HTR-8/SVneo (cell line): ENCODE measurements around the gene WWTR1.

Experiments
- DNase-seq: peaks from one replicate; pipeline ENCODE4 v3.0.0; 2011; ENCODE audit warnings: low spot score, mixed read lengths; ENCODE audit not compliant: insufficient read length
- FAIRE-seq: peaks from 2 replicates; lab custom pipeline; 2011; peaks lifted over from hg19 to GRCh38; lab: Jason Lieb, UNC

Gene WWTR1

DNA sequence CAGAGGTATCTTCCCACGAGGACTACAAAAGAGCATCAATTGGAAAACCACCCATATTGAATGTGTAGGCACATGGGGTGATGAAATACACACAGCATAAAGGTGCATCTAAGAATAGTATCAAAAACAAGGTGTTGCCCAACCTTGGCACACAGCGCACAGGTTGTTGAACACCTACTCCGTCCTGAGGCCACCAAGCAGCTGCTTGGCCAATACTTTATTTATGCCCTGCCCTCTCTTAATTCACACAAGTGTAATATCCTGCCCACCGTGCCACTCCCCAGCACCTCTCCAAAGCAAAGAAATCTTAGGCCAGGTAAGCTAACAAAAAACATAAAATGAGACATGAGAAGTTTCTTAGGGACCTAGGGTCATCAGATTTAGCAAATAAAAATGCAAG is 31.2 kb downstream of the WWTR1 start:
- FAIRE-seq (no peak), DNase-seq (no peak)

DNA sequence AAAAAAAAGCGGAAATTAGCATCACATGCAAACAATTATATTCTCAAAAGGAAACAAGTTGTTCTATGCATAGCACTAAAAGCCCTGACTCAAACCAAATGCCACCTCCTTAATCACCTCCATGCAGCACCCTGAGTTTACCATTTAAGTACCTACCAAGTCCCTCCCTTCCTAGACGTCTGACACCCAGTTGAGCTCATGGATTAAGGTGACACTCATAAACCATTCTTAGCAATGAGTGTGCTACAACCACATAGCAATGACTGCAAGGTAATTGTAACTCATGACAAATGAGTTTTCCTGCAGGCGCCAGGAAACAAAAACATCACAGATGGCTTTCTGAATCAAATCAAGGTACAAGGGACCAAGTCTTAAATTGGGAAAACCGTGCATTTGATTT is 32.0 kb downstream of the WWTR1 start:
- FAIRE-seq (no peak), DNase-seq (no peak)

DNA sequence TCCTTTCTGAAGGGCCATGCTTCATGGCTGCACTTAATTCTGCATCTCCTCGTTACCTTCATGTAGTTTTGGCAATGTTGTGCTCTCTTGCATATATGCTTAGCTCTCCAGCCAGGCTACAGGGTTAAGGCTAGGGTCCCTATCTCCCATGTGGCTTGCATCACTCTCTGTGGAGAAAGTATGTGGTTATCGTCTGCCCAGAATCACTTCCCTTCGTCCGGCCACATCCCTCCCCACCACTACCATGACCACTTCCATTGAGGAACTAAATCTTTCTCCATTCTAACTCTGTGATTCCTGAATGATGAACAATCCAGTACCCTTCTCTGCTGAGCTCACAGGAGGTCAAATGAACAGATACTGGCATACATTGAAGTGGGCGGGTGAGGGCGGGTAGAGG is 34.0 kb downstream of the WWTR1 start:
- FAIRE-seq (no peak), DNase-seq (no peak)

DNA sequence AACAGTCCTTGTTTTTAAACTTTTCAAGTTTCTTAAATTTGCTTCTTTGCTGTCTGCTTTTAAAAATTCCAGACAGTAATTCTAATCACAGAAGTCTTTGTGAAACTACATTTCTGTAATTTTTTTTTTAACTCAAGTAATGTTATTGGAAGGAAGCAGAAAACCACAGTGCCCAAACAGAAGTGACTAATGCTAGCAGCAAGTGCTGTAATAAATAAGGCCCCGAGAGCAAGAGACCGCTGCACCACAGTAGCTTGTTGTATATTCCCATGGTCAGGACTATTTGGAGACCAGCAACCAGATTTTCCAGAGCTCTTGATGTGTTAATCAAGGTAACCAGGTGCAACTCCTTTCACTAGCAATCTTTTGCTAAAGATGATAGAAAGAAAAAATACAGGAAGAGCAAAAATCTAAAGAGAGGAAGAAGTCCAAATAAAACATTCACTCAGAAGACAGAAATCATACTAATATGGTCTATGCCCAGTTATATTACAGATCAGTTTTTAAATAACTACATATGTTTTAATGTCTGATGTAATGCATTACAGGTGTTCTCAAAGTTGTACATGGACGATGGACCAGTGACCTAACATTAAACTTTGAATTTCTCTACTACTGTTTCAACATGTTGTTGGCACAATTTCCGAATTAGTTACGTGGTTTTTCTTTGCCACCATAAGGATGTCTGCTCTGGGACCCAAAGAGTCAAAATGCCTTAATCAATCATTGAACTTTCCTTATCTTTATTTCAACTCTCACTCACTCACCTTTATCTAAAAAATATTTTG is 36.4 kb downstream of the WWTR1 start:
- DNase-seq = peak; percentile 21
- FAIRE-seq = no peak

DNA sequence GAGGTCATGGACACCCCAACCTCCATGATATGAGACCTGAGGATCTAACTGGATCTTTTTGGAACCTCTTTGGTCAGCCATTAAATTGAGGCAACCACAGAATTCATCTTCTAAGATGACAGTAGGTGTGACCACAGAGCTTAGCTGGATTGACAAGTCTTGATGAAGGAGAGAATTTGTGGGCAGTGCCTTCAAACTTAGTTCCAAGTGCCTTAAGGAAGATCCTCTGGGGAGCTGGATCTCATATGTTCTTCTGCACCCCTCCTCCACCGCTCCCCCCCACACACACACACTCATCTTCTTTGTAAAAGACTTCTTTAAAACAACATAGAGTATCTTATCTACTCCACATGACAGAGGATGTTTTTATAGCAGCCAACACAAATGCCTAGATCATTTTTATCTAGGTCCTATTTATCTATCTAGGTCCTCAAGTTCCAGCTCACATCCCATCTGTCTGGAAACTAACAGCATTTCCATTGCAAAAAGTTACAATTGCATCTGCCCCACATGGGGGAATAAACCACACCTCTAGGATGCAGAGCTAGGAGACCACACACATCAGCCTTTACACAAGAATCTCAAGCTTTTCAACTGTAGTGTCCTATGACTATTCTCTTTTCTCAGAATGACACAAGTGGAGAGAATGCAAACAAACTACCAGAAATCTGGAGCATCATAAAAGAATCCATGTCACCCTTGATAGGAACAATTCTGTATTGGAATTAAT is 37.4 kb downstream of the WWTR1 start:
- no peak for FAIRE-seq

DNA sequence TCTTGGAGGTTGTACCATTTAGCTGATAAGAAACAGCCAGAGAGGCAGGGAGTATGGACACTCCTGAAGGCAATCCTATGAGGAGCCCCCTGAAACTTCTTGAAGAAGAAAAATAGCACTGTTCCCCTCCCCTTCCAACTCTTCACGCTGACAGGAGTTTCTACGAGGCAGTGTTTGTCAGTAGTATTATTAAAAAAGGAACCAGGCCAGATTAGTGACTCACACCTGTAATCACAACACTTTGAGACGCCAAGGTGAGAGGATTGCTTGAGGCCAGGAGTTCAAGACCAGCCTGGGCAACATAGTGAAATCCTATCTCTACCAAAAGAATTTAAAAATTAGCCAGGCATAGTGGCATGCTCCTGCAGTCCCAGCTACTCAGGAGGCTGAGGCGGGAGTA is 38.7 kb downstream of the WWTR1 start:
- FAIRE-seq (no peak), DNase-seq (no peak)

More for the DNA sequence above, 37.4 kb downstream of the WWTR1 start:
- no peak for DNase-seq

DNA sequence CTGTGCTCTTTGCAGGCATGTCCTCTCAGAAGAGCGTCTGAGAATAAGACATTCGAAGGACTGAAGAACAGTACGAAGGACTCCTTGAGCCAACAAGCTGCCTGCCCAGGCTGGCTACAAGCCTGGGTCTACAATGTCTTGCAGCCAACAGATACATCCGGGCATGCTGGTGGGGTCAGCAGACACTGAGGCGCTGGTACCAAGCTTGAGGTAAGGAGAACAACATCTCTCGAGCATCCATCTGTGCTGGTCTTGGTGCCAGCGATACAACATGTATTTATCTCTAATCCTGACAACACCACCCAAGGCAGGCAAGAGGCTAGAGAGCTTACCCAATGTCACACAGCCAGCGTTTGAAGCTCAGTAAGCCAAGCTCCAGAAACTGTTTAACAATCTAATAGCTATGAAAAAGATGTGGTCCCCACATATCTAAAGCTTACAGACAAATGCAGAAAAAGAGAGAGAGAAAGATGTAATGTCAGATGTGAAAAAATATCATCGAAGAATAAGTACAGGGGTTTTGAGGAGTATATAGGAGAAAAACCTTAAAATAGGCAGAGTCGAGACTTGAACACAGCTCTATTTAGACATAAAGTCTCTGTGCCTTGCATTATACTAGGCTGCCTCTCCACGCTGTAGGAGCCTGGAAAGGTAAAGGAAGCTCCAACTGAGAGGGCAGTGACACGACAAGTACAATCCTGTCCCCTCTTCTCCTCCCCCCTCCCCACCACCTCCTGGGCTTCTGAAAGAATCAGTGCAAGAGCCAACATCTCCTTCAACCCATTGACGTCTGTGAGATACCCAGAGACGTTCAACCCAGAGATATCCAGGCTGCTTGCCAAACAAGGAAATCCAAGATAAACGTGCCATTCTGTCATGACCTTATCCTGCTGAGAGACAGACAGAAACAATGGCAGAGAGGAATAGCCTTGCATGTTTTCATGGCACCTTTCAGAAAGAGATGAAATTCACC is 39.4 kb downstream of the WWTR1 start:
- FAIRE-seq (no peak), DNase-seq (no peak)

DNA sequence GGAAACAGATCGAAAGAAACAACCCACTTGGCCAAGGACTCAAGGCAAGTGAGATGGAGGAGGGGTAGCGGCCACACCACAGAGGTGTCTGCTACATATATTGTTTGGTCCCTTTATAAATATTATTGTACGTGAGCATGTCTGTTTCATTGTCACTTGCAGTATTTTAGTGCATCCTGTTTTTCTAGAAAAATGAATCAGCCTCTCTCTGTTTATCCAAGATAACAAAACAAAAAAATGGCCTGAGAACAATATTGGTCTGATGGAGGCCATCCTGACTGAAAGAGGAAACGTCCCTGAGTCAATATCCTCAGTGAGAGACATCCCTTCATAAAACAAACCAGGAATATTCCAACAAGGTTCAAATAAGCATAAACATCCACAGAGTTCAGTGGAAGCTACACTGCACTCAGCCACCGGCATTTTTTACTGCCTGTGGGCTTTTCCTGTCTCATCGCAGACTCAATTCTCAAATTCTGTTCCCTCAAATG is 42.0 kb downstream of the WWTR1 start:
- FAIRE-seq (no peak), DNase-seq (no peak)

DNA sequence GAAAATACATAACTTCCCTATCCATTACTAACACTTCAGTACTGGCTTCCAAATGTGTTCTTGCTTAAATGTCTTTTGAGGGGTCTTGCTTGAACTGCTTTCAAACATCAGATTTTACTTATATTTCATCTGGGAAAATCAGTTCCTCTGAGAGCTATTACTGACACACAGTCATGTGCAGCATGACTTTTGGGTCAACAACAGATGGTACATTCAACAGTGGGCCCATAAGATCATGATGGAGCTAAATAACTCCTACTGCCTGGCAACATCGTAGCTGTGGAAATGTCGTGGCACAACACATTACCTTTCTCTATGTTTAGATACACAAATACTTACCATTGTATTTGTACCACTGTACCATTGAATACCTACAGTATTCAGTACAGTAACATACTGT is 43.8 kb downstream of the WWTR1 start:
- FAIRE-seq (no peak), DNase-seq (no peak)

DNA sequence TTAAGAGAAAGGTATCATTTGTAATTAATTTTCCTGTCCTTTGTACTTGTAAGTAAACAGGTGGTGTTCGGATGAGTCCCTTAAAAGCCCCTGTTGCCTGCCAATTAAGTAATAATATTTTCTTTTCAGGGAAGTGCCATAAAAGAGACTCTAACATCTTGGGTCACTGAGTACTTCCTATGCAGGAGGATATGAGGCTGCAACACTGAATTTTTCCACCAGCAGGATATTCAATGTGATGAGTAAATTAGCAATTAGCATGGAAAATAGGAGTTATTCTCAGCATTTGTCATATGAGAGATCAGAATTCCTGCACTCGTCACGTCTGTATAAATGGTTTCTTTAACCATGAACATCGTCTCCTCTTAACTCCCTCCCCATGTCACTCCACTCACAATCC is 45.4 kb downstream of the WWTR1 start:
- FAIRE-seq = no peak
- DNase-seq = no peak

DNA sequence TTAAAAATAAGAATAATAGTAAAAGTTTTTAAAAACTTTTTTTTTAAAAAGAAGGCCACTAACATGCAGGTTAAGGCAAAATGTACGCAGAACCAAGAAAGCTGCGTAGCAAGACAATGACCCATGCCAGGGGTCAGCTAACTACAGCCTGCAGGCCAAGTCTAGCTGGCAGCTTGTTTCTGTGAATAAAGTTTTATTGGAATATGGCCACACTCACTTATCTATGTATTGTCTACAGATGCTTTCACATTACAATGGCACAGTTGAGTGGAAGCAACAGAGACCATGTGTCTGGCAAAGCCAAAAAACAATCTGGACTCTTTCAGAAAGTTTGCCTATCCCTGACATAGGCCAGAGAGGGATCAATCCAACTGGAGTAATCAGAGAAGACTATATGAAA is 46.7 kb downstream of the WWTR1 start:
- no peak for DNase-seq

DNA sequence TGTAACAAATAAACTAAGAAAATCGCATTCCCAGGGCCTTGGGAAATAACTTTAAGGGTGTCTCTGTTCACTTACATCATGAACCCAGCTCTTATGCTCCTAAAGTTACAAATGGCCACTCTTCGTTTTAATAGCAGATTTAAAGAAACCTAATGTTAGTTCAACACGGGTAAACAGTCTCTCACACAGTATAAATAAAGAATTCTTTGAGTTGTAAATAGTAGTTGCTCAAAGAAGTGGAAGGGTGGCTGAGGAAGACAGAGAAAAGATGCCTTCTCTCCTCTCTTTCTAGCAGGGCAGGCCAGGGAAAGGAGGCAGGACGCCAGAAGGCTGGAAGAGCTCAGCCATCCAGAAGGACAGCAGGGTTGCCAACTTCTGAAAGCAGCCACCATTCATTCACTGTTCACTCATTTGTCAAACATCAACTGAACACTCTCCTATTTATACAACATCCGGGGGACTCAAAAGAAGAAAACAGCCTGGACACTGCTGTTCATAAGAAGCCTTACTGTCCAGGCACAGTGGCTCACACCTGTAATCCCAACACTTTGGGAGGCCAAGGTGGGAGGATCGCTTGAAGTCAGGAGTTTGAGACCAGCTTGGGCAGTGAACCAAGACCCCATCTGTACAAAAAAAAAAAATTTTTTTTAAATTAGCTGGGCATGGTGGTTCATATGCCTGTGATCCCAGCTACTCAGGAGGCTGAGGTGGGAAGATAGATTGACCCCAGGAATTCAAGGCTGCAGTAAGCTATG is 47.3 kb downstream of the WWTR1 start:
- no peak for FAIRE-seq

More for the DNA sequence above, 46.7 kb downstream of the WWTR1 start:
- FAIRE-seq = no peak

DNA sequence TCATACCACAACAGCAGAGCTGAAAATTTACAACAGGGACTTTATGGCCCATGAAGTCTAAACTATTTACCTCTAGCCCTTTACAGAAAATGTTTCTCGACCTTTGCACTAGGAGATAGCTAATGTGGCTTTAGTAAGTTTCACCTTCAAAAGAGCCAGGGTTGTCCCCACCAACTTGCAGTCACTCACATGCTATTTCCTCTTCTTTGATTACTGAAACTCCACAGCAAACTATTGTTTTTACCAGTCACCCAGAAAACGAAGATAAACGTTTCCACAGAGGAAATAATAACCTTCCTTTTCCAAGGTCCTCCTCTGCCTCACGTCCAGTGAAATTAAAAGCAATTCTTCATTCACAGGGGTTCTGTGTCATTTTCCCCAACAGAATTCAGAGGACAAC is 48.2 kb downstream of the WWTR1 start:
- no peak for FAIRE-seq

More for the DNA sequence above, 47.3 kb downstream of the WWTR1 start:
- no peak for DNase-seq

DNA sequence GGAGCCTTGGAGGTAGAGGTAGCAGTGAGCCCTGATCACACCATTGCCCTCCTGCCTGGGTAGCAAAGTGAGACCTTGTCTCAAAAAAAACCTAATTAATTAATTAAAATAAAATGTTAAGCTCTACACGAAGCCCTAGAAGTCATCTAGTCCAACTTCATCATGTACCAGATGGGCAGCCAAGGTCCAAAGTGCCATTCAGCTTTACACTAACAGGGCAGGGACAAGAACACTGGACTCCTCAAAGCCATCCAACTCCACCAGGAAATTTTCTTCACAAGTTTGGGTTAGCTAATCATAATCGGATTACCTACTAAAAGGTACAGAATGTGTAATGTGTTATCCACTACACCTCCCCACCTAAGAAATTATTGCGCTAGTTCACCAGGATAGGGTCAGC is 48.8 kb downstream of the WWTR1 start:
- no peak for FAIRE-seq

More for the DNA sequence above, 48.2 kb downstream of the WWTR1 start:
- no peak for DNase-seq

DNA sequence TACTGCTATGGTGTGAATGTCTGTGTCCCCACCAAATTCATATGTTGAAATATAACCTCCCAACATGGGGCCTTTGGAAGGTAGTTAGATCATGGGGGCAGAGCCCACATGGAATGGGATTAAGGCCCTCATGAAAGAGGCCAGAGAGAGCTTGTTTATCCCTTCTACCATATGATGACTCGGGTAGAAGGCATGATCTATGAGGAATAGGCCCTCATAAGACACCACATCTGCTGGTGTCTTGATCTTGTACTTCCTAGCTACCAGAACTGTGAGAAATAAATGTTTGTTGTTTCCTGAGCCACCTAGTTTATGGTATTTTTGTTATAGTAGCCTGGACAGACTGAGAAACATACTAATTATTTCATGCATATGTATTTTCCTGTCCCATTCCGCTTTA is 51.9 kb downstream of the WWTR1 start:
- no peak for DNase-seq
- FAIRE-seq = no peak

More for the DNA sequence above, 48.8 kb downstream of the WWTR1 start:
- DNase-seq = no peak

DNA sequence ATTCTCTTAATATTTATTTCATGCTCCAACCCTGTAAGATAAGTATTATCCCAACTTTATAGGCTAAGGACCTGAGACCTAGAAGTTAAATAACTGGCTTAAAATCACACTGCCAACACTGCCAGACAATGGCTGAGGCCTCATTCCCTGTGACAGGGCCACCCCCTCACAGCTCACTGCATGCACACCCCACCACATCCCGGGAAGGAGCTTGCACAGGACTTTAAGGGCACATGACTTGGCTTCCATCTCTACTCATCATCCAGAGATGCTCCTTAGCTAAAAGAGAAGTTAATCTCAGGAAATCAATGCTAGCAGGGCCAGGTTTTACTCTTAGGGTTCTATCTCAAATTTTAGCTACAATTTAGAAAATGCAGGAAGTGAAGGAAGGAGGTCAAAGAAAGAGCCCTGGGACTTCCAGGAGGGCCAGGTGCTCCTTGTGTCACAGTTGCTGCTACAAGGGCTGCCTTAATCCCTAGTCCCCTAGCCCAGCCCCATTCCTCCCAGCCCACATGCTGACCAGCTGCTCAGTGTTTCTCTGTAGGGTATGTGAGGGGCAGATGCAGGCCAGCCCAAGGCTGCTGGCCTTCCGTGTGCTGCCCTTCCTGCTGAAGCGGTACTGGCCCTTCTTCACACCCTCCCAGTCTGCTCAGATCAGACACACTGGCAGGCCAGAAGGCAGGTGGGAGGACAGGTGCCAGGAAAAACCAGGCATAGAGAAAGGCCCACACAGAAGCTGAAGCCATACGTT is 53.5 kb downstream of the WWTR1 start:
- FAIRE-seq (no peak), DNase-seq (no peak)

DNA sequence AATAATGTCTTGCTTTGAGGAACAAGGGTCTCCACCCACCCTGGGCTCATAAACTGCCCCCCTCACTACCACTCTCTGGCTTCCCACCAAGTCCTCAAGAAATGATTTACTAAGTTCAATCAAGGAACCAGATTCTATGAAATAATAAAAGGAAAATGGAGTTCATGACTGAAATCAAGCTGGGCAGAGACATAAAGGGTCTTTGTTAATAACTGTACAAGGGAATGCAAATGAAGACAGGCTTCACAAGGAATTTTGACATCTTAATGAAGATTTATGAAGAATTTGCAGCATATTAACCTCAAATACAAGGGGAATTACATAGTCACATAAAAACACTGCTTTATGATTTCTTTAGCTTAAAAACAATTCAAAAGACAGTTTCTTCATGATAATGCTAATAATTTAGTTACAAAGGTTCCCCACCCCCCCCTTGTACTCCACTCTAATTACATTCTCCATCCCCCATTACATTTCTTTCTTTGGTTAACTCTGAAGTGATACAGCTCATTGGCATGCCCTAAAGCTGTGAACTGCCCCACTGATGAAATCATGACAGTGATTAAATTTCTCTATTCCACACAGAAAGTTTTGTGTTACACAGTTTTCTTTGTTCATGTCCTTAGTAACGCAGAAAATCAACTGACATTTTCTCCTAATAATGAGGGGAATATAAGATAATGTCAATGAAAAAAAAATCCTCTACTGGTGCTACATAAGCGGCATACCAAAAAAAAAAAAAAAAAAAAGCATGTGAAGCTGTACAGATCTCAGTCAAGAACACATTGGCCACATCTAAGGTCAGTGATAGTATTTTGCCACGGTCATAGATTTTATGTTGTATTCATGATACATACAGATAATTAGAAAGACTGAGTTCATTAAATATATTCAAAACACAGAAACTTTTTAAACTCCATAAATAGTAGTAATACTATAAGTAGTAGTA is 54.4 kb downstream of the WWTR1 start:
- DNase-seq (peak; percentile 55), FAIRE-seq (no peak)

DNA sequence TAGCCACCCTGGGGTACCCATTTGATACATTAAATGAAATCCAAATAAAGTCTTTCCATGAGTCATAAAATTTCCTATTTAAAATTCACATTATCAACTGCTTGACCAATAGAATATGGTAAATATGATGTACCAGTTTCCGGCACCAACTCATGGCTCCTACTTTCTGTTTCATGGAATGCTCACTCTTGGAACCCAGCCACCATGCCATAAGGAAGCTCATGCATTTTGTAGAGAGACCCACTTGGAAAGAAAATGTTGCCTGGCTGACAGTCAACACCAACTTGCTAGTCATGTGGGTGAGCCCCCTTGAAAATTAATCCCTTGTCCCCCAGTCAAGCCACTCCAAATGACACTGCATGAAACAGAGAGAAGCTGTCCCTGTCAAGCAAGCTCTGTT is 57.2 kb downstream of the WWTR1 start:
- no peak for FAIRE-seq
- DNase-seq = no peak
